Left lung (tissue), 10 donors: ENCODE data around the gene KCTD17. TPM values are rescaled to one million over a fixed set of nuclear protein-coding genes. Genes with fewer than 3 reads are reported as not detected.

ENCODE experiments used
- ATAC-seq: fragments of 200-7000 bp; cut with Tn5 transposase; one replicate; pipeline ENCODE4 v1.9.1; 2020; ENCODE audit warnings: moderate library complexity
- DNase-seq, 4 donors: peaks; one replicate each; pipeline ENCODE4 v3.0.0-alpha.2; 2013 to 2020
- H3K27ac ChIP-seq, 2 donors: fragments of 200-600 bp; sonication (generic) in 1 of 2; one replicate each; pipeline versions ENCODE4 v1.5.0 to v1.8.0; 2020 to 2021
- H3K27me3 ChIP-seq, 2 donors: fragments of 200-600 bp; sonication (generic) in 1 of 2; one replicate each; pipeline versions ENCODE4 v1.5.0 to v1.8.0; 2020 to 2021
- H3K36me3 ChIP-seq, 2 donors: fragments of 200-600 bp; sonication (generic) in 1 of 2; one replicate each; pipeline versions ENCODE4 v1.5.0 to v1.8.0; 2020 to 2021
- H3K4me1 ChIP-seq, 2 donors: fragments of 200-600 bp; one replicate each; pipeline ENCODE4 v1.8.0; 2021
- H3K4me3 ChIP-seq, 2 donors: fragments of 200-600 bp; sonication (generic) in 1 of 2; one replicate each; pipeline versions ENCODE4 v1.5.0 to v1.8.0; 2020 to 2021; ENCODE audit warnings: mild to moderate bottlenecking in 1 of 2
- H3K9me3 ChIP-seq, 2 donors: fragments of 200-600 bp; sonication (generic) in 1 of 2; one replicate each; pipeline versions ENCODE4 v1.5.0 to v1.8.0; 2020 to 2021
- intact Hi-C, 2 donors: fragments of 100-400 bp; cut with DNase I; formaldehyde crosslinking; loops; one replicate each; pipeline versions ENCODE4 v1.11.2 to v1.14.2; 2022
- polyA plus RNA-seq, 6 donors: library from polyadenylated mRNA; unstranded; fragments of 120-200 nt; gene quantifications; one replicate each; pipeline ENCODE4 v1.2.1, GENCODE V29; 2013; ENCODE audit not compliant: insufficient read length in 6 of 6
- total RNA-seq, 2 donors: library from RNA; stranded (reverse); fragmentation: NEBNext Ultra II Directional; extraction: Animal tissue kit (Norgen Biotek cat#: 25700); gene quantifications; one replicate each; pipeline ENCODE4 v1.2.1, GENCODE V29; 2021
- TF ChIP-seq, protein P1 (sequence below), 2 donors: fragments of 200-600 bp; sonication (generic) in 1 of 2; IDR thresholded peaks; one replicate each; pipeline versions ENCODE4 v1.5.0 to v1.8.0; 2021; ENCODE audit warnings: antibody characterized with exemption in 2 of 2
- donor health status: DM: no; HTN: yes; CAD: no.
- donor health status: DM: no; HTN: no; CAD: no.

KCTD17 gene
- total and polyA plus RNA-seq, 8 donors = 20.5 to 34.2 (median 25.6) TPM

DNA sequence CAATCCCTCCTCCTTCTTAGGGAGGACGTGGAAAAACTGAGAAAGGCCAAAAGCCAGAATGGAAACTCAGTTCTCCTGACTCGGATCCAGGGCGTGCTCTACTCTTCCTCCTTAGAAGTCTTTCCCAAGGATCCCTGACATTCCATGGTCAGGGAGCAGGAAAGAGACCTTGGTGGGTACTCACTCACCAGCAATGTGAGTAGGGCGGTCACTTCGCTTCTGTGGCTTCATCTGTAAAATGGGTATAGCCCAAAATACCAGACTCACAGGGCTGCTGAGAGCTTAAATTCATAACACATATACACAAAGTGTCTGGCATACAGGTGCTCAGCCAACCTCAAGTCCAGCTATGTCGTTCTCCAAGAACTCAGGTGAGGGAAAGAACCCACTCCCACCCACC, 629 bp upstream of the KCTD17 start:
- TF ChIP-seq, protein P1, sequence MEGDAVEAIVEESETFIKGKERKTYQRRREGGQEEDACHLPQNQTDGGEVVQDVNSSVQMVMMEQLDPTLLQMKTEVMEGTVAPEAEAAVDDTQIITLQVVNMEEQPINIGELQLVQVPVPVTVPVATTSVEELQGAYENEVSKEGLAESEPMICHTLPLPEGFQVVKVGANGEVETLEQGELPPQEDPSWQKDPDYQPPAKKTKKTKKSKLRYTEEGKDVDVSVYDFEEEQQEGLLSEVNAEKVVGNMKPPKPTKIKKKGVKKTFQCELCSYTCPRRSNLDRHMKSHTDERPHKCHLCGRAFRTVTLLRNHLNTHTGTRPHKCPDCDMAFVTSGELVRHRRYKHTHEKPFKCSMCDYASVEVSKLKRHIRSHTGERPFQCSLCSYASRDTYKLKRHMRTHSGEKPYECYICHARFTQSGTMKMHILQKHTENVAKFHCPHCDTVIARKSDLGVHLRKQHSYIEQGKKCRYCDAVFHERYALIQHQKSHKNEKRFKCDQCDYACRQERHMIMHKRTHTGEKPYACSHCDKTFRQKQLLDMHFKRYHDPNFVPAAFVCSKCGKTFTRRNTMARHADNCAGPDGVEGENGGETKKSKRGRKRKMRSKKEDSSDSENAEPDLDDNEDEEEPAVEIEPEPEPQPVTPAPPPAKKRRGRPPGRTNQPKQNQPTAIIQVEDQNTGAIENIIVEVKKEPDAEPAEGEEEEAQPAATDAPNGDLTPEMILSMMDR (IDR thresholded peaks at IDR 0.05) = no peak
- no peak for ATAC-seq
- intact Hi-C loops = no loop called here
- no peak for DNase-seq
- Histone ChIP-seq H3K4me3 (no peak overlapping the region), H3K27me3 (peaks cover 0 to 16% of the 10 kb centered on the region in 2 donors), H3K36me3 (no peaks in the 10 kb centered on the region), H3K4me1 (peaks cover 7 to 25% of the 10 kb centered on the region in 2 donors), H3K27ac (peak overlapping the region in 1 of 2 donors; percentile 60), H3K9me3 (no peaks in the 10 kb centered on the region)

DNA sequence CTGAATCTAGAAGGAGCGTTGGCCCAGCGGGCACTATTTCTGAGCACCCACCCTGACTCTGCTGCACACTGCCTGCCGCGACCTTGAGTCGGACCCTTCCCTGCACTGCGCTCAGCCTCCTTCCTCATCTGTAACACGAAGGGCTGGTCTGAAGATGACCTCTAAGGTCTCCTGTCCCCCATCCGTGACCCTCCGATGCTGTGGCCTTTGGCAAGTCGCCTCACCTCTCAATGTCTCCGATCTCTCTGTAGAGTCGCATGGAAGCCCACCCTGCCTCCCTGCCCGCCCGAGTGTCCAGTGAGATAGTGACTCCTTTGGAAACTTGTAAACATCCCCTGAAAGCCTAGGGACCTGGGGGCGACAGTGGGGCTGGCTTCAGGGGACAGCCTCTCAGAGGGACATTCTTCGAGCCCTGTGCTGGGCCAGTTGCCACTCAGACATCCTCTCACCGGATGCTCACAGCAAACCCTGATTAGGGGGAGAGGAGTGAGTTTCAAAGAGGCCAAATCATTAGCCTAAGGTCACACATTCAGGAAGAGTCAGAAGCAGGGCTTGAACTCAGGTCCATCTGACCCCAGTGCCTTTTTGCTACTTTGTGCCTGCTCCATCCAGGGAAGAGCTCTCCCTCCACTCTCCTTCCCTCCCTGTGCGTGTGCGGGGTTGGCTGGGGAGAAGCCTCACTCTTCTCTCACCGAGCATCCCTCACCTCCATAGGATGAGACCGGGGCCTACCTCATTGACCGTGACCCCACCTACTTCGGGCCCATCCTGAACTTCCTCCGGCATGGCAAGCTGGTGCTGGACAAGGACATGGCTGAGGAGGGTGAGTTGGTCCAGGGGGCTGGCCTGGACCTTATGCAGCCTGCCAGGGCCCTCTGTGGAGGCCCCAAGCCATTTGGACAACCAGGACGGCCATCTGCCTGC, 1.1 kb downstream of the KCTD17 start:
- peak overlapping the region; percentile 61 to 67 for H3K4me3 ChIP-seq
- DNase-seq = no peak
- H3K9me3 ChIP-seq = no peaks in the 10 kb centered on the region
- no peak overlapping the region for H3K27ac ChIP-seq
- no peak for ATAC-seq
- TF ChIP-seq, protein P1 (IDR thresholded peaks at IDR 0.05) = no peak
- H3K4me1 ChIP-seq = peaks cover 7 to 25% of the 10 kb centered on the region in 2 donors
- intact Hi-C loops = no loop called here
- peaks cover 0 to 14% of the 10 kb centered on the region in 2 donors for H3K36me3 ChIP-seq
- H3K27me3 ChIP-seq = peaks cover 0 to 16% of the 10 kb centered on the region in 2 donors

DNA sequence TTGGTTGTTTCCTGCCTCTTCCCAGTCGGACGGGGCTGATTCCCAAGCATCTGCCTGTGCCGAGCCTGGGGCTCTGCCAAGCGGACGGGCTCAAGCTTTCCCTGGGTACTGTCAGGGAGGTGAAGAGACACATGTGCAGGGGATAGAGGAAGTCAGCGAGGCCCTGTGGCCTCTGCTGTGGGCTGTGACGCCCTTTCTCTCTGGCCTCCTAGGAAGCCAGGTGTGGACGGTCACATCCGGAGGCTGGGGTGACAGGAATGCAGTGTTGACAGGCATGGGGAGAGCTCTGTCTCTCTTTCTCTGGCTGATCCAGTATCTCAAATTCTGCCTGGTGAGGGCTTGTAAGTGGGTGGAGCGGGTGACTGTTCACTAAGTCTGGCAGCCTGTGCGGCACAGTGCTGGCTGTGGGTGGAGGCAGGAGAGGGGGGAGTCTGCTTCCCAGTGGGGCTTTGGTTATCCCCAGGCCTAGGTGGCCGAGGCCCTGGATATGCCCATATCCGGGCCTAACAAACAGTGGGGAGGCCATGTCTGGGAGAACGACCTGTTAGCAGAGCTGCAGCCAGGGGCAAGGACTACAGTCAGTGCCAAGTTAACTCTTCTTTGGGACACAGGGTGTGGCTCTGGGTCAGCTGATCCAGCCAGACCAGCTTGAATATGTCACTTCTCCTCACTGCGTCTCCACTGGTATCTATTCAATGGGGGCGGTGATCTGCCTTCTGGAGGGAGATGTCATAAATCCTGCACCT, 1.9 kb downstream of the KCTD17 start:
- intact Hi-C loops = no loop called here
- TF ChIP-seq, protein P1 (IDR thresholded peaks at IDR 0.05) = no peak
- peaks cover 7 to 25% of the 10 kb centered on the region in 2 donors for H3K4me1 ChIP-seq
- H3K27me3 ChIP-seq = peaks cover 0 to 16% of the 10 kb centered on the region in 2 donors
- H3K4me3 ChIP-seq = no peak overlapping the region
- no peak overlapping the region for H3K27ac ChIP-seq
- DNase-seq (no peak), ATAC-seq (no peak)
- no peaks in the 10 kb centered on the region for H3K9me3 ChIP-seq
- H3K36me3 ChIP-seq = peaks cover 0 to 22% of the 10 kb centered on the region in 2 donors

DNA sequence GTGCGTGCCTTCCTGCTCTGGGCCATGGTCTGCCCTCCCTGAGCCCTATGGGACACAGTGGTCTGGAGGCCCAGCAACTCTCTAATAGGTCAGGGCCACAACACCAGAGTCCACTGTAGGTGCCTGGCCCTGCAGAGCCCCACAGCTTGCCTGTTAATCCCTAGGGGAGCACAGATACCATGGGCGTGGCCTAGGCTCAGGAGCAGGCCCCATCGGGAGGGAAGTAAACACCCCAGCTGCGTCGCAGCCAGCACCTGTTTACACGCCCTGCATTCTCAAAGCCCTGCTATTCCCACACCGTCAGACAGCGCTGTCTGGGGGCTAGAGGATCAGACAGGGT, 2.5 kb downstream of the KCTD17 start:
- no peaks in the 10 kb centered on the region for H3K9me3 ChIP-seq
- ATAC-seq = no peak
- intact Hi-C loops = no loop called here
- H3K27ac ChIP-seq = no peak overlapping the region
- H3K4me1 ChIP-seq = peaks cover 7 to 25% of the 10 kb centered on the region in 2 donors
- H3K36me3 ChIP-seq = peaks cover 0 to 28% of the 10 kb centered on the region in 2 donors
- no peak for DNase-seq
- H3K4me3 ChIP-seq = no peak overlapping the region
- TF ChIP-seq, protein P1 (IDR thresholded peaks at IDR 0.05) = no peak
- peaks cover 0 to 16% of the 10 kb centered on the region in 2 donors for H3K27me3 ChIP-seq
